ENCODE results near the gene TTBK2.

The TTBK2 gene

DNA sequence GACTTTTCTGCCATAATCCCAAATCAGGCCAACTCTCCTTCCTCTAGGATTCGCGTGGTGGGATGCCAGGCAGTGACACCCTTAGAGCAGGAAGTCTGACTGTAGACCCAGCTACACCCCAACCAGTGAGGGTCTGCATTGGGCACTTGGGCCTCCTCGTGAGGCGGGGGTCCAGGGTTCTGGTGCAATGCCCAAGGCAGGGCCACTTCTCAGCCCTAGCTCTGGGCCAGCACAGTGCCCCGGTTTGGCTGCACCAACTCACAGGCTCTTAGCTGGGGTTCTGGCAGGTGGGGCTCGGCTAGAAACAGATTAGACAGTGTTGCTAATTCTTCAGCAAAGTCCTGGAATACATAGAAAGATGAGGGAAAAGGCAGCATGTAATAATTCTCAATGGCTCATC lies 196.3 kb downstream of the TTBK2 start:
- no peak for DNase-seq

DNA sequence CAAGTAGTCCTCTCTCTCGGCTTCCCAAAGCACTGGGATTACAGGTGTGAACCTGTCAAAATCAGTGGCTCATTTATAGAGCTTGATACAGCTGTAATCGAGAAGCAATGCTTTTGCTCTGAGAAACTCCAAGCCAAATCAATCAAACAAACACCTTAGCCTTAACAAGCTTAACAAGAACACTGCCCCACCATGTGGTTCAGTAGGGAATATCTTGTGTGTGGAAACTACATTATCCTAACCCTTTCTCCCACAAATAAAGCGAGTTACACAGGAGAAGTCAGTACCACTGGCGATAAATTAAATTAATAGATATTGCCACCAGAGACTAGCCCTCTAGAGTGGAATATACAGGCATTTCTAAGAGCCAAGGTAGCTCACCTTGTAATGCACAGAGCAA lies 197.5 kb downstream of the TTBK2 start:
- no peak for DNase-seq

DNA sequence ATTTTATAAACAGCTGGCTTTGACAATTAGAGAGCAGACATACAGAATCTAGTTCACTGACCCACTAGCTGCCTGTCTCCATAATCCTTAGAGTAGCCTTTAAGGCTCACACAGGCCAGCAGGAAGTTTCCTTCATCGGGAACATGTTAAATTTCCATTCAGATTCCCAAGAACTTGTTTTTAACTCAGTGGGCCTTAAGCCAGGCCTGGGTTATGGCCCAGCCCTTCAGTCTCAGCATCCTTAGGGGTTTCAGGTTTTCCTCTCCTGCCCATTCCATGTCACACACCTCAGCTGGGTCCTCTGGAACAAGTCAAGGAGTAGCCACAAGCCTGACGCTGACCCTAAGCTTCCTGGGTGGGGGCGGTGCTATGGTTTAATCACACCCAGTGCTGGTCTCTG lies 198.7 kb downstream of the TTBK2 start:
- no peak for DNase-seq

GRCh38 chr15:42721016-42721415 lies 199.6 kb downstream of the TTBK2 start:
- no peak for DNase-seq

GRCh38 chr15:42720071-42720470 lies 200.5 kb downstream of the TTBK2 start:
- DNase-seq: no peak

GRCh38 chr15:42719043-42719442 lies 201.5 kb downstream of the TTBK2 start:
- DNase-seq: no peak

GRCh38 chr15:42716626-42717025 lies 204.0 kb downstream of the TTBK2 start:
- no peak for DNase-seq

GRCh38 chr15:42716125-42716524 lies 204.5 kb downstream of the TTBK2 start:
- no peak for DNase-seq

DNA sequence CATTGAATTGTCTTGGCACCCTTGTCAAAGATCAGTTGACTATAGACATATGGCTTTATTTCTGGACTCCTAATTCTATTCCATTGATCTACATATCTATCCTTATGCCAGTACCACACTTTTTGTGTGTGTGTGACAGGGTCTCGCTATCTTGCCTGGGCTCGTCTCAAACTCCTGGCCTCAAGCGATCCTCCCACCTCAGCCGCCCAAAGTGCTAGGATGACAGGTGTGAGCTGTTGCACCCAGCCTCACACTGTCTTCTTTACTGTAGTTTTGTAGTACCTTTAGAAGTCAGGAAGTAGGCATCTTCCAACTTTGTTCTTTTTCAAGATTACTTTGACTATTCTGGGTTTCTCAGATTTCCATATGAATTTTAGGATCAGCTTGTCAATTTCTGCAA lies 208.0 kb downstream of the TTBK2 start:
- DNase-seq: no peak

- no peak for DNase-seq
Observed at GRCh38 chr15:42711746-42712145, 208.8 kb downstream of the TTBK2 start.

DNA sequence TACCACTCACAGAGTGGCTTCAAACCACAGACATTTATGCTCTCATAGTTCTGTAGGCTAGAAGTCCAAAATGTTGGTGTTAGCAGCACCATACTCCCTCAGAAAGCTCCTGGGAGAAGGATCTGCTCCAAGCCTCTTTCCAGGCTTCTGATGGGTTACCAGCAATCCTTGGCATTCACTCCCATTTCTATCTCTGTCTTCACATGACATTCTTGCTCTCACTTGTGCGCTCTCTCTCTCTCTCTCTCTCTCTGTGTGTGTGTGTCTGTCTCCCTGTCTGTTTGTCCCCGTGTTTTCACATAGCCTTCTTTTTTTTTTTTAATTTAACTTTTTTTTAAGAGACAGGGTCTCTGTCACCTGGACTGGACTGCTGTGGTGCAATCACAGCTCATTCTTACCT lies 209.9 kb downstream of the TTBK2 start:
- no peak for DNase-seq

- DNase-seq: no peak
Observed at GRCh38 chr15:42707873-42708544, 212.6 kb downstream of the TTBK2 start.

DNA sequence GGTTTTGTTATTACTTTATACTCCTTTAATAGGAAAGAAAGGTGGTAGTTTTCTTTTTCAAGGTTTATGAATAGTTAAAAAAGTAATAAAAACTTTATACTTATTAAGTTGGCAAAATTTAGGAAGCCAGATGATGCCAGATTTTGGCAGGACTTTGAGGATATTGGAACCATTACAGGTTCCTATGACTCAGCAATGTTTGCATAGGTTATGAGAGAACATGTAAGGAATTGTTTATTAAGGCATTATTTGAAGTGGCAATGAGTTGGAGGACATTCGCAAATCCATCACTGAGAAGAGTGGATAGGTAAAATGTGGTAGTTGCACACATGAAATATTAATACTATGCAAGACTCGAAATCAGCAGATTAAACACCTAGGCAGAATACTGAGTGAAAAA lies 213.5 kb downstream of the TTBK2 start:
- DNase-seq: no peak

DNA sequence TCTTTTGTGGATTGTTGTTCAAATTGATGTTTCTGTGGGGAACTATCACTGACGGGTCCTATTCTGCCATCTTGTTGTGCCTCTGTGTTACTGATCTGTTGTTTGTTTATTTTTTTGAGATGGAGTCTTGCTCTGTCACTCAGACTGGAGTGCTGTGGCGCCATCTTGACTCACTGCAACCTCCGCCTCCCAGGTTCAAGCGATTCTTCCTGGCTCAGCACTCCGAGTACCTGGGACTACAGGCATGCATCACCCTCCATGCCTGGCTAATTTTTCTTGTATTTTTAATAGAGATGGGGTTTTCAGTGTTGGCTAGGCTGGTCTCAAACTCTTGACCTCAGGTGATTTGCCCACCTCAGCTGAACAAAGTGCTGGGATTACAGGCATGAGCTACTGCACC lies 215.2 kb downstream of the TTBK2 start:
- DNase-seq: no peak

- DNase-seq: peak; percentile 56
Observed at GRCh38 chr15:42704492-42704926, 216.1 kb downstream of the TTBK2 start.

DNA sequence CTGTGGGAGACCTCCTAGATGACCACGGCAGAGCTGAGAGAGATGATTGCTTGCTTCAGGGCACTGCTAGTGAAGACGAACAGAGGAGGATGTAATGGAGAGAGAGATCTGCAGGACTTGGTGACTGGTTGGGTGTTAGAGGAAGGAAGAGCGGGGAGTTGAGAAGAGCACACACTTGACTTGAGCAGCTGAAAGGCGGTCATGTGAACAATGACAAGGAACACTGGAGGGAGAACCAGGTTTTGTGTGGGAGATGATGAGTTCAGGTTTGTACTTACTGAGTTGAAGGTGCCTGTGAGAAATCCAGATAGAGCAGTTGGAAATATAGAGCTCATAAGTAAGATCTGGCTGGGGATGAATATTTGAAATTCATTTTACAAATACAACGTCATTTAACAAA lies 224.0 kb downstream of the TTBK2 start:
- DNase-seq: no peak

DNA sequence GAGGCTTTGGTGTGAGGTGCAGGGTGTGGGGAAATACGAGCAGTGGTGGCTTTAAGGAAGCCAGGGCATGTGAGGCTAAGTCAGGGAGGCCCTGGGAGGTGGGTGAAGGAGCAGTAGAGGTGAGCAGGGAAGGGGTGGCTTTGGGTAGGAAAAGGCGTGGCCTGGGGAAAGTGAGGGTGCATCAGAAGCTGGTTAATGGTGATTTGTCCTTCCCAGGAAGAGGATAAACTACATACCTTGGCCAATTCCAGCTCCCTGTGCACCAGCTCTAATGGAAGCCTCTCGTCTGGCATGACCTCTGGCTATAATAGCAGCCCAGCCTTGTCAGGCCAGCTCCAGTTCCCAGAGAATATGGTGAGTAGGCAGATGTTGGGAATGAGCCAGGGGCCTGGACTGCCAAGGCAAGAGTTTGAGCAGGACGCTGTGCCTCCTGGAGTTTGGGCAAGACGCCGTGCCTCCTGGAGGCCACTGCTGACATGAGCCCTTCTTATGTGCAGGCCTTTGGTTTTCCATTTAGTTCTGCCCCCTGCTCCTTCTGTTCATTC lies 225.0 kb downstream of the TTBK2 start:
- DNase-seq: no peak

- no peak for DNase-seq
Observed at GRCh38 chr15:42694398-42694797, 226.2 kb downstream of the TTBK2 start.

DNA sequence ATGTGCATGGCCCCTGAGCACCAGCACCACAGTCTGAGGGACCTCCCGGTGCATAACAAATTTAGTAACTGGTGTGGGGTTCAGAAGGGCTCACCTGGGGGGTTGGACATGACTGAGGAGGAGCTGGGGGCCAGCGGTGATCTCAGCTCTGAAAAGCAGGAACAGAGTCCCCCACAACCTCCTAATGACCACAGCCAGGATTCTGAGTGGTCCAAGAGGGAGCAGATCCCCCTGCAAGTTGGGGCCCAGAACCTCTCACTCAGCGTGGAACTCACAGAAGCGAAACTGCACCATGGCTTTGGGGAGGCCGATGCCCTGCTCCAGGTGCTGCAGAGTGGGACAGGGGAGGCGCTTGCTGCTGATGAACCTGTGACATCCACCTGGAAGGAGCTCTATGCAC lies 226.6 kb downstream of the TTBK2 start:
- DNase-seq: no peak

- DNase-seq: no peak
Observed at GRCh38 chr15:42693496-42693895, 227.1 kb downstream of the TTBK2 start.

DNA sequence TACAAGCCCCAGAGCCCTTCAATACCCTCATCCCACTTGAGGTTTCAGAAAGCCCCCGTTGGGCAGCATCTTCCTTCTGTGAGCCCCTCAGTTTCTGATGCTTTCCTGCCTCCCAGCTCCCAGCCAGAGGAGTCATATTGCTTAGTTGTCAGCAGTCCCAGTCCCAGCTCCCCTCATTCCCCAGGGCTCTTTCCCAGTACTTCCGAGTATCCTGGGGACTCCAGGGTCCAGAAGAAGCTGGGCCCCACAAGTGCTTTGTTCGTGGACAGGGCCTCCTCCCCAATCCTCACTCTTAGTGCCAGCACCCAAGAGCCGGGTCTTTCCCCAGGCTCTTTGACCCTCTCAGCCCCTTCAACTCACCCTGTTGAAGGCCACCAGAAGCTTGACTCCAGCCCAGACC lies 227.6 kb downstream of the TTBK2 start:
- no peak for DNase-seq

DNA sequence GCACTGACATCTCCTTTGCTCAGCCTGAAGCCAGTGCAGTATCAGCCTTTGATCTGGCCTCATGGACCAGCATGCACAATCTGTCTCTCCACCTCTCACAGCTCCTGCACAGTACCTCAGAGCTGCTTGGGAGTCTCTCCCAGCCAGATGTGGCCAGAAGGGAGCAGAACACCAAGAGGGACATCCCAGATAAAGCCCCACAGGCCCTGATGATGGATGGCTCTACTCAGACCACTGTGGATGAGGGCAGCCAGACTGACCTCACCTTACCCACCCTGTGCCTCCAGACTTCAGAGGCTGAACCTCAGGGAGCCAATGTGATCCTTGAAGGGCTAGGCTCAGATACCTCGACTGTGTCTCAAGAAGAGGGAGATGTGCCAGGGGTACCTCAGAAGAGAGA lies 228.0 kb downstream of the TTBK2 start:
- no peak for DNase-seq

DNA sequence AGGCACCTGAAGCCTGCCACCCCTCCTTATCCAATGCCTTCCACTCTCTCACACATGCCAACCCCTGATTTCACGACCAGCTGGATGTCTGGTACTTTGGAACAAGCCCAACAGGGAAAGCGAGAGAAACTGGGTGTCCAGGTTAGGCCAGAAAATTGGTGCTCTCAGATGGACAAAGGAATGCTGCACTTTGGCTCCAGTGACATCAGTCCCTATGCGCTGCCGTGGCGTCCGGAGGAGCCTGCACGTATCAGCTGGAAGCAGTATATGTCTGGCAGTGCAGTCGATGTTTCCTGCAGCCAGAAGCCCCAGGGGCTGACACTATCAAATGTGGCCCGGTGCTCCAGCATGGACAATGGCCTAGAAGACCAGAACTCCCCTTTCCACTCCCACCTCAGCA lies 228.8 kb downstream of the TTBK2 start:
- no peak for DNase-seq

- no peak for DNase-seq
Observed at GRCh38 chr15:42691308-42691707, 229.3 kb downstream of the TTBK2 start.
